HK-2 (cell line): ENCODE results near the gene NXN.
"Not testable (repeated sequence)": the region's sequence is repeated elsewhere in the genome, so short reads cannot be mapped to it uniquely, and the experiment has no call there.

ENCODE experiments used
- DNase-seq: peaks from one replicate; pipeline ENCODE4 v3.0.0-alpha.2; 2018; ENCODE audit not compliant: unreplicated experiment

Gene NXN

DNA sequence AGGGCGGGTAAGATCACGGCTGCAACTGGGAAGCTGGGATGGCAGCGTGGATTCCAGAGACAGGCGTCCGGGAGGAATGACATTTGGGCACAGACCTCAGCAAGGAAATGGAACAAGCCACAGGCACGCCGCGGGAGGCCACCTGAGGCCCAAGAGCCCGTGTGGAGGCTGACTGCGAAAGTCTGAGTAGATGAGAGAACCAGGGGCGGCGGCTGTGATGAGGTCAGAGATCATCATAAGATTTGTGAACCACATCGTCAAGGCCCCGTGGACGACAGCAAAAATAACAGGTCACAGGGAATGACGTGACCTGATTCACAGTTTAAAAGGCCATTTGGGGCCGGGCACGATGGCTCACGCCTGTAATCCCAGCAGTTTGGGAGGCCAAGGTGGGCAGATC is 149.2 kb downstream of the NXN start:
- DNase-seq = no peak

DNA sequence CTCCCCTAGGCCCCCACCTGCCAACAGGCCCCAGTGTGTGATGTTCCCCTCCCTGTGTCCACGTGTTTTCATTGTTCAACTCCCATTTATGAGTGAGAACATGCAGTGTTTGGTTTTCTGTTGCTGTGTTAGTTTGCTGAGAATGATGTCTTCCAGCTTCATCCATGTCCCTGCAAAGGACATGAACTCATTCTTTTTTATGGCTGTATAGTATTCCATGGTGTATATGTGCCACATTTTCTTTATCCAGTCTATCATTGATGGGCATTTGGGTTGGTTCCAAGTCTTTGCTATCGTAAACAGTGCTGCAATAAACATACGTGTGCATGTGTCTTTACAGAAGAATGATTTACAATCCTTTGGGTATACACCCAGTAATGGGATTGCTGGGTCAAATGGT is 150.0 kb downstream of the NXN start:
- DNase-seq = not testable (repeated sequence)

DNA sequence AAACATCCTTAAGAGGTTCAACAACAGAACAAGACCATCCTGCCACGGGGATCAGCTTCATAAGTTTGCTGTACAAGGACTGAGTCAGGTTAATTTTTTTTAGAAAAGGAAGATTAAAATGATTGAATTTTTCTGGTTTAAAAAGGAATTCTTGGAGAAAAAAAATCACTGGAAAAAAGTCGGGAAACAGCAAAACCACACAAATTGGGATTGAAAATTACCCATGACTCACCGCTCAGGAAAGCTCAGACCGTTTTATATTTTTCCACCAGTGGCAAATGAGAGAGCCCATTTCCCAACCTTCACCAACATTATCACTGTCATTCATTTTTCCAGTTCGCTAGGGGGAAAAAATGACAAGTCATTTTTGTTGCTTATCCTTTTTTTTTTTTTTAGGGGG is 150.8 kb downstream of the NXN start:
- DNase-seq = no peak

DNA sequence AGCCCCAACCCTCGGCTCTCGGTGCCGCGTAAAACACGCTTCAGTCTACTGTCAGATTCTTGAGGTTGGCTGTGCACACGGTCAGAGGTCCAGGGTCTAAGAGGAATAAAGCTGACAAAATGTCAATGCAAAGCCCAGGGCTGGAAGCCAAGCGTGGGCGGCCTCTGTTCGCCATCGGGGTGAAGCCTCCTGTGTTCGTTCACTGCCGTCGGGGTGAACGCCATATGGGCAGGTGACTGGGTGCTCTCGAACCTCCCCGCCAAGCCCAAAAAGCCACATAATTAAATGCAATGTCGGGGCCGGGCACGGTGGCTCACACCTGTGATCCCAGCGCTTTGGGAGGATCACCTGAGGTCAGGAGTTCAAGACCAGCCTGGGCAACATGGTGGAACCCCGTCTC is 152.8 kb downstream of the NXN start:
- no peak for DNase-seq

DNA sequence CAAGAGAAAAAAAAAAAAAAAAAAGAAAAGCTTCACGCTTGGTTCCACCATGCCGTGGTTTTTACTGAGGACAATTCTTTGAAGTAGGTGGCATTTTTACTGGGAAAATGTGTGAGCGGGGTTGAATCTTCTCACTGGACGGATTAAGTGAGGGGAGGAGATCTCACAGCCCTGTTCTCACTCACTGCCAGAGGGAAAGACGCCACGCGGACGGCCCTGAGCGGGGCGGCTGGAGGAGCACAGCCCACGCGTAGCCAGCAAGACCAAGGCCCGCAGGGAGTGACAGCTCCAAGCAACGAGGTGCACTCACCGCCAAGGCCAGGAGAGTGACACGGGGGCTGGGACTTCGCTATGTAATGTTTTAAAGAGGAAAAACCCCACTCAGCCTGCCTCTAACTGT is 154.4 kb downstream of the NXN start:
- no peak for DNase-seq

DNA sequence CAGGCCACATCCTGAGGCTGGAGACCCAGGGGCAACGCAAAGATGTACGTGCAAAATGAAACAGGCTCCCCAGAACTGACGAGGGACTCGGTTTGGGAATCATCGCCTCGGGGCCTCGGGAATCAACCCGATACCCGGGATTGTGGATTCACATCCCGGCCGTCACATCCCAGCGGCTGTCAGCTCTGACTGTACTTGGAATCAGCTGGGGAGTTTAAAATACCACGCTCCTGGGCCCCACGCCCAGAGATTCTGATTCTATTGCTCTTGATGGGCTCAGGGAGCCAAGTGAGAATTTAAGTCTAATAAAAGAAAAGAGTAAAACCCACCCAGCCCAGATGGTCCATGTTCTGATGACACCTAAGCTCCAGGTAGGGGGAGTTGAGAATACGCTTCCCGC is 155.2 kb downstream of the NXN start:
- DNase-seq = no peak

DNA sequence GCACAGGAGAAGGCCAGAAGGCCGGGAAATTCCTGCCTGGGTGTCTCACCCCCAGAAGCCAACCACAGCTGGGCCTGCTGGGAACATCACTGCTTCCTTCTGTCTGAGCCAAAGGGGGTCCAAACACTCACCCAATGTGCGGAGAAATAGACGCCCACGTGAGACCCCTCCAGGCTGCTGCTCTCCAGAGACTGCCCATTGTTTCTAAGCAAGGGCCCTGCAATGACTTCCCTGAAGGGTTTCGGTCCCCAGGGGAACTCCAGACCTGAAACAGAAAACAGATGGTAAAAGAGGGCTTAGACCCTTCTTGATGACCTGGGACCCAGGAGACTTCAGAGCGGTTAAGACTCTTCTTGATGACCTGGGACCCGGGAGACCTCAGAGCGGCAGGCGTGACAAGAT is 156.1 kb downstream of the NXN start:
- DNase-seq = no peak

DNA sequence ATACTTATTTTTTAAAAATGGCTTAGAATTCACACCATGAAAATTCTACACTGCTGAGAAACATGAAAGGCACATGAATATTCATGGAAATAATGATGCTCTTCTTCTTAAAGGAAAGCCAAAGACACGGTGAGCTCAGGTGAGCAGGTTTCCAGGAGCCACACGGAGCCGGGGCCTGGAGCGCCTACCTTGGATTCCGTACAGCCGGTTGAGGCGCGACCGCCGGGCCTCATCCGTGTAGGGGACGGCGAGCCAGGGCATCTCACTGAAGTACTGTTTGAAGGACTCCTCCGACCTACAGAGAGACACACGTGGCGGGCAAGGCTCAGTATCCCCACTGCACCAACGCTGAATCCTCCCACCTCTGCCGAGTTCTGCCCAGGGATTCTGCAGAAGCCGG is 160.3 kb downstream of the NXN start:
- DNase-seq = no peak

DNA sequence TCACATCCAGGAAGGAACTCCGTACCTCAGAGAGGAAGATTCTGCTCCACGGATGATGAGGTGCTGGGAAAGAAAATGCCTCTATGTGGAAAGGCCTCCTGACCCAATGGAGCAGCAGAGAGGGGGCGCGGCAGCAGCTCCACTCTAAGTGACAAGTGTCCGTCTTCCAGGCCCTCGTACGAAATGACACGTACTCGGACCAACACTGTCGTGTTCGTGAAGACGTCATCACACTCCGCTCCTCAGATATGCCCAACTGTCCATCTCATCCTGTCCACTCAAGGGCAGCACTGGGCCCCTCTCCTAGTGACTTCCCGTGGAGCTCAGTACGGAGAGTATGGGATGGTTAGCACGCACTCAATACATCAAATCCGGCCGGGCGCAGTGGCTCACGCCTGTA is 165.2 kb downstream of the NXN start:
- DNase-seq = no peak

DNA sequence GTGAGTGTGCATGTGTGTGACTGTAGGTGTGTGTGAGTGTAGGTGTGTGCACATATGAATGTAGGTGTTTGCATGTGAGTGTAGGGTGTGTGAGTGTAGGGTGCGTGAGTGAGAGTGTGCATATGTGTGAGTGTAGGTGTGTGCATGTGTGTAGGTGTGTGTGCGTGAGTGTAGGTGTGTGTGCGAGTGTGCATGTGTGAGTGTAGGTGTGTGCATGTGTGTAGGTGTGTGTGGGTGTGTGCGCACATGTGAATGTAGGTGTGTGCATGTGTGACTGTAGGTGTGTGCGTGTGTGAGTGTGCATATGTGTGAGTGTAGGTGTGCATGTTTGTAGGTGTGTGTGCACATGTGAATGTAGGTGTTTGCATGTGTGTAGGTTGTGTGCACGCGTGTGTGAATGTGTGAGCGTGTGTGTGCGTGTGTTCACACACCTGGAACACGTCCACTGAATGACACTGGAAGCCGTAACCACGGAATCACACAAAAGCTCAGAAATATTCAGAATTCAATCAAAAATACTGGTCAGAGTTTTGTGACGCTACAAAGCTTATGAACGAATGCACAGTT is 166.9 kb downstream of the NXN start:
- no peak for DNase-seq

DNA sequence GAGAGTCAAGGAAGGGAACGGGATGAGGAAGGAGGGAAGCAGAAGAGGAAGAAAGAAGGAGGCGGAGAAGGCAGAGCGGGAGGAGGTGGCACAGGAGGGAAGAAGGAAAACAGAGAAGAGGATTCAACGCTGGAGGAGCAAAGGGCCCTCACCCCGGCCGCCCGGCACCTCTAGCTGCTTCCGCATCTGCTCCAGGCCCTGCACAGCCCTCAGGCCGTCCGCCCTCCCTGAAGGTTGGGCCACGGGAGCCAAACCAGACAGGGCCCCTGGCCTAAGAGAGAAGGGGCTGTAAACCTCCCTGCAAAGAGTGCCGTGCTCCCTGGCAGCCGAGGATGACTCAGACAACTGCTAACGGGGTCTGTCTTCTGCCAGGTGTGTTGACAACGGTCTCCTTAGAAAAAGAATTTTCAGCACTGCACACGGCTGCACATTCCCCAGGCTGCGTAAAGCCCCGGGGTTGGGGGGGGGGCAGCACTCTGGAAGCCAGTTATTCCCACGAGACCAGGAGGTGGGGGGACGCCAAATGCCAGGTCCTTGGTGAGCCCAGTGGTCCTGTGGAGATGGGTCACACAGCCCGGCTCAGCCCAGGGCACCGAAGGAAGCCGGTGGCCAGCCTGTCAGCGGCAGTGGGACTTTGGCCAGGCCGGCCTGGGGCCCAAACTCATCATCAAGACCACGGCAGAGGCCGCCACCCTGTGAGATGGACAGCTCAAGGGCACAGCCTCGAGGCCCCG is 168.4 kb downstream of the NXN start:
- DNase-seq = no peak

DNA sequence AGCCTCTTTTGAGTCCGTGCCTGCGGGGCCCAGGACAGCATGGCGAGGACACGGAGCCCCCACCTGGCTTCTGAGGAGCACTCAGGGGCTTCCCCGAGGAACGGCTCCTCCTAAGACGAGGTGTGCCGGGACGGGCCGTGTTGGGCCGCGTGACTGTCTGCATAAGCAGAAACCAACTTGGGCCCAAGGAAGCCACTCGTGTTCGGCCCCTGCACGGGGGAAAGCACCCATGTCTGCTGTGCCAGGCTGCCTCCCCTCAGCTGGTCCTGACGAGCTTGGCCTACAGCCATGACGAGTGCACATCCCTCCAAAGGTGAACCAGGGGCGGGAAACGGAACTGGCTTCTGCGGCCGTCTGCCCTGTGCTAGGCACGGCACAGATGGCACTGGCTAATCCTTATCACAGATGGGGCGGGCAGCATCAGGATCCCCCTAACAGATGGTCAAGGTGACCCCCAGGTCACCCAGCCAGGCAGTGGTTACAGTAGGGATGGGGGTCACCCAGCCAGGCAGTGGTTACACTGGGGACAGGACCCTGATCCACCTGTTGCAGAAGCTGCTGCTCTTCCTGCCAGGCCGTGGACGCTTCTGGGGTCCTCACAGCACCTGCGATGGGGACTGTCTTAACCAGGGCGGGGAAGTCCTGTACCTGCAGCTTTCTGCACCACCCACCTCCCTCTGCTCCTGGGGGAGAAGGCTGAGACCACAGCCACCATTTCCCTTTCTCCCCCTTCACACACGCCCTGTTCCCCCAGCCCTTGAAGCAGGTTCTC is 171.9 kb downstream of the NXN start:
- DNase-seq = no peak

DNA sequence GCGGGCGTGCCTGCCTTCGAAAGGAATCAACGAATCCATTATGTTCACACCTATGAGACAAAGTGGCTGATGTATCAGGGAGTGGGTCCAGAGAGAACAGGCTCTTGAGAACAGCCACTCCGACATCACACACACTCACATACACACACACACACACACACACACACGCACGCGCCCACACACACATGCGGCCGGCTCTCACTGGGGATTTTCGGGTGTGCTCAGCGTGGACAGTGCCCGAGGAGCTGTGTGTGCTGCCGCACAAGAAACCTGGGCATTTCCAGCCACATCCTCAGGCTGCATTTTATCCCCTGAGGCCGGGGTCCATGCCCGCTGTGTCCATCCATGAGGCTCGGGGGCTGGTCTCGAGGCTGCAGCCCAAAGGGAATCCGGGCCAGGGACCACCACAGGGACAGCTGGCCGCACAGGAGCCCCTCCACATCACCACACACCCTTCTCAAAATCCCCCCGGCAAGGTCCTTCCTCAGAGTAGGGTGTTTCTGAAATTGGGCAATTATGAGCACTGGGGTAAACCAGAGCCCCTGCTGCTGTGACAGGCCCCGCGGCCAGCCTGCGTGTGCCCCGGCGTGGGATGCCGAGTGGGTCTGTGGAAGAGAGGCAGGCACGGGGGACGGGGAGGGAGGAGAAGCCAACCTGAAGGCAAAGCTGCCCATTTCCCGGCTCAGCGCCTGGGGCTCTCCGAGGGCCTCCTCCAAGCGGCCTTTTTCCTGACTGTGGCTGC is 172.6 kb downstream of the NXN start:
- DNase-seq = no peak

DNA sequence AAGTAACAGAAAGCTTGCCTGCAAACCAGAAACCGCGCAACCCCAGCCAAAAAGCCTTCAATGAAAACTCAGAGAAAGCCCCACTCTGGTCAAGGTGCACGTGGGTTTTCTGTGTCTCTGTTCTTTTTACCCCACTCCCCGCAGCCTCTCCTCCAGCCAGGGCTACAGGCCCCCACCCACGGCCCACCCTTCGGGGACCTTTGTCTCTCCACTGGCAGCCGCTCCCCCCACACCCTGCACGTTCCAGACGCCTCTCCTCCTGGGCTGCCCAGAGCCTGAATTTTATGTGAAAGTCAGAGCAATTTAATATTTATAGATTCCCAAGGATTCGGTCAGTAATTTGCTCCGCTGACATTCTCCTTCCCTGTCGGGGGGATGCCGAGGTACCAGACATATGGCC is 173.2 kb downstream of the NXN start:
- DNase-seq = no peak

DNA sequence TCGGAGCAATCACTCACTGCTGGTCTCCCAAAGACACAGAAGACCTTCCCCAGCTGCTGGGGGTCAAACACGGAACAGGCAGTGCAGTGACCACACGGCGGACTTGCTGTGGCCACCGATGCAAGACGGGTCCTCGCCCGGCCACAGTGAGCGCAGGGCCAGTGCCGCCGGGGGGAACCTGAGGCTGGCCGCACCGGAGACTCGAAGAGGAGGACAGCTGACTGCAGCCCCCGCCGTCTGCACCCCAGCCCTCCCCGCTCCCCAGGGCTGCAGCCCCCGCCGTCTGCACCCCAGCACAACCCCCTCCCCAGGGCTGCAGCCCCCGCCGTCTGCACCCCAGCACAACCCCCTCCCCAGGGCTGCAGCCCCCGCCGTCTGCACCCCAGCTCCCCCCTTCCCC is 173.7 kb downstream of the NXN start:
- not testable (repeated sequence) for DNase-seq

DNA sequence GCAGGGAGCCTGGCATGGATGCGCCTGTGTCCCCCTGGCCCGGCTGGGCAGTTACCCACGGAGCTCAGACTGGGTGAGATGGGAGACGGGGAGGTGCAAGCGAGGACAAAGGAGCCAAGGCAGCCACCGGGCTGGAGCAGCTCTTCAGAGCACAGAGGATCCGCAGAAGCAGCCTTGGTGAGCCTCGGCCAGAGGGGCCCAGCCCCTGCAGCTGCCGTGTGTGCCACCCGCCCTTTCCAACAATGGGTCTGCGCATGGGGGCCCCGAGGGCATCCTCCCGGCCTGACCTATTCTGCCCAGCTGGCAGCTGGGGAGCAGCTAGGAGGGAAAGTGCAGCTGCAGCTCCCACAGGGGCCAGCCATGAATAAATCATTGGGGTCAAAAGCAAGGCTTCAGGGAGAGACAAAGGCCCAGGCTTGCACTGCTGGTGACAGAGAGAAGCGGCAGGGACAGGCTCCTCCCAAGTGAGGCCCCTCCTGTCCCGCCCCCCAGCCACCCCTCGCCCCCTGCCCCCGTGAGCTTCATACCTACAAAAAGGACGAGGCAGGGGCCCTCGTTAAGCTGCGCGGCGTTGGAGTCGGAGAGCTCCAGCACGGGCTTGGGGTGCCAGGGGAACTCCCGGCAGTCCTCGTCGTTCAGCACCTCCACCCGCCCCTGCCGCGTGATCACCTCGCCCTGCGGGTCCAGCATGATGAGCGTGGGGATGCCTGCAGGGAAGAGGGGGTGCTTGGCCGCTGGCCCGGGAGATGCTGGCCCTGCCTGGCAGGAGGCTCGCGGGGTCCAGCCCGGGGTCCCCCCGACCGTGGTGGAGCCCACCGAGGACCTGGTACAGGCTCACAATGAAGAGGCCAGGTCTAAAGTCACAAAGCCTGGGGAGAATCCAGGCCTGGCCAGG is 174.8 kb downstream of the NXN start:
- DNase-seq = no peak

DNA sequence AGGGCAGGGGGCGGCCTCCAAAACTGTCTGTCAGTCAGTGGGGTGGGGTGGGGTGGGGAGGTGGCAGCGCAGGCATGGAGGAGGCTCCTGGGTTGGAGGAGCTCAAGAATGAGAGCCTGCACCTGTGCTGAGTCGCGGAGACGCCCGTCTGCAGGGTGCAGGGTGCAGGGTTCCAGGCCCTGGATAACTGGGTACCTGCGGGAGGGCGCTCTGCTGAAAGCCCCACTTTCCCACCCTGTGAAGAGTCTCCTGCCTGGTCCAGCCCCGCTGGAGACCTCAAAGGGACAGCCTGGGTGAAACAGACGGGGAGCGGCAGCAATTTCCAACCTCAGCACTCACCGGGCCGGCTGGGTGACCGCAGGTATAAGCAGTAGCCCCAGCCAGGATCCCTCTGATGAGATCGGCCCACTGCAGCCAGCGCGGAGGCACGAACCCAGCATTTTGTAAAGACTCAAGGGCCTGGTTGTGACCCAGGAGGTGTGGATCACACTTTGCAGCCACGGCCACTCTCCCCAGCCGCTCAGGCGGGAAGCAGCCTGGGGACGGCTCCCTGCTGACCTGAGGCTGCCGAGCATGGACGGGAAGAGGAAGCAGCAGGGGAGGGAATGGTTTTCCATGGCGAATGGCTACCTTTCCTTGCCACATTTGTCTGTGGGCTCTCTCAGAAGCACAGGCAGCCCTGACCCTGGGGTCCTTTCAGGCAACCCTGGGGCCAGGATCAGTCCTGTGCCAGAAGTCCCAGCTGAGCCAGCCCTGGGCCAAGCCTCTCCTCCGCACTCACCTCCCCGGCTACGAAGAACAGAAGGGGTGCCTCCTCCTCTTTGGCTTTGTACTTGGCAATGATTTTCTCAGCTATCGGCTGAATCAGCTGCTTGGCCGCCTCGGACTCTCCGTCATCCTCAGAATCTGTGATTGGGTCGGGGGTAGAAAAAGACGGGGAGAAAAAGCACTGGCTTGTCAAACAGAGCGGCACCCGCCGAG is 176.4 kb downstream of the NXN start:
- DNase-seq = no peak

DNA sequence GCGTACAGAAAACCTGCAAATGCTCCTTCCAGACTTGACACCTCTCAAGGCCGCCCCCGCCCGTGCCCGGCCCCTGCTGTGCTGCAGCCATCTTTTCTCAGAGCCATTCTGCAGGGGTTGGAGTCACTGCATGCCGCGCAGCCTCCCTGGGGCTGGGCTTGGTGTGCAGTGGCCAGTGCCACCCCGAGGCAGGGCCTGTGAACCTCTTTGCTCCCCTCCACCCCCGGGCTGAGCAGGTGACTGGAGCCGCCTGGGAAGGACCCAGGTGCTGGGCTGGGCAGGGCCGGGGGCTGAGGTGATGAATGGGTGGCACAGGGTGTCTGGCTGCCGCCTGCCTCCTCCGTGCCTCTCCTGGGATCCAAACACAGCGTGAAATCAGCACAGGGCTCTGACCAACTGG is 177.1 kb downstream of the NXN start:
- DNase-seq = no peak

DNA sequence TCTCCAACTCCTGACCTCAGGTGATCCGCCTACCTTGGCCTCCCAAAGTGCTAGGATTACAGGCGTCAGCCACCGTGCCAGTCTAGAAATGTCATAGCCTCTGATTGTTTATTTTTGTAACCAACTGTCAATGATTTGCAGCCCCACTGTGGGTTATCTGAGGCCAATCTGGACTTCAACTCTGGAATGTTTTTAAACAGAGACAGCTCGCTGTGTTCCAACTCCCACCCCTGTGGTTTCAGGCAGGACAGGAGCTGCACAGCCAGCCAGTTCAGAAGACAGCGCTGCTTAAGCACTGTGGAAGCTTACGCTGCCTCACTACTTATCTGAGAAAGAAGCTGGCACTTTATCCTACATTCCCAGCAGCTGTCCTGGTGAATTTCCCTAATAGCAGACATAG is 177.9 kb downstream of the NXN start:
- DNase-seq = peak; percentile 69
